Lower lobe of right lung (tissue), 2 donors: ENCODE data around the gene GUCY2D. TPM values are rescaled to one million over a fixed set of nuclear protein-coding genes. Genes with fewer than 3 reads are reported as not detected.

Experiments
- ATAC-seq, 2 donors: fragments of 200-7000 bp; cut with Tn5 transposase; one replicate each; pipeline ENCODE4 v1.9.1; 2020 to 2022; ENCODE audit warnings: mild to moderate bottlenecking in 2 of 2, moderate library complexity in 2 of 2
- DNase-seq: peaks from one replicate; pipeline ENCODE4 v3.0.0-alpha.2; 2020
- H3K27ac ChIP-seq: fragments of 200-600 bp; one replicate; pipeline ENCODE4 v1.8.0; 2022
- H3K27me3 ChIP-seq: fragments of 200-600 bp; one replicate; pipeline ENCODE4 v1.8.0; 2022; ENCODE audit warnings: low read depth
- H3K36me3 ChIP-seq: fragments of 200-600 bp; one replicate; pipeline ENCODE4 v1.8.0; 2022; ENCODE audit warnings: mild to moderate bottlenecking
- H3K4me1 ChIP-seq: fragments of 200-600 bp; one replicate; pipeline ENCODE4 v1.8.0; 2022
- H3K4me3 ChIP-seq: fragments of 200-600 bp; one replicate; pipeline ENCODE4 v1.8.0; 2022; ENCODE audit warnings: mild to moderate bottlenecking
- H3K9me3 ChIP-seq: fragments of 200-600 bp; one replicate; pipeline ENCODE4 v1.8.0; 2022
- intact Hi-C: fragments of 100-400 bp; cut with DNase I; formaldehyde crosslinking; loops from one replicate; pipeline ENCODE4 v1.11.0; 2022
- total RNA-seq: library from RNA; stranded (reverse); fragmentation: NEBNext Ultra II Directional; extraction: Animal tissue kit (Norgen Biotek cat#: 25700); gene quantifications from one replicate; pipeline ENCODE4 v1.2.1, GENCODE V29; 2021
- TF ChIP-seq, protein P1 (sequence below): fragments of 200-600 bp; IDR thresholded peaks from one replicate; pipeline ENCODE4 v1.8.0; 2022; ENCODE audit warnings: antibody characterized with exemption, mild to moderate bottlenecking
- donor health status: DM: no; HTN: yes; CAD: no; lungs with severe emphysema.

Gene GUCY2D
- total RNA-seq, 1 donor from 2014 or later = 3.1 TPM

DNA sequence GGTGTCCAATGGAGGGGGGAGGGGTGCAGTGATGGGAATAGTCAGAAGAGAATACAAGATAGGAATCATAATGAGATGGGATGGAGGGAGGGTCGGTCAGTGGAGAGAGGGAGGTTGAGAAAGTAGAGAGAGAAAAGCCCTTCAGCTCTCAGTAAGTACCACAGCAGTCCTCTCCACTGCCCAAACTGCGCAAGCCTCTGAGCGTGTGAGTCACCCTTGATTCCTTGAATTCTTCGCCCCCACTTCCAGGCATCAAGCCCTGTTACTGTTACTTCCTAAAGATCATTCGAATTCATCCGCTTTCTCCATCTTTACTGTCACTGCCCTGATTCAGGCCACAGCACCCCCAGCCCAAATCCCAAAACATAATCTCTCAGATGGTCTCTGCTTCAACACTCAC lies 2.5 kb downstream of the GUCY2D start:
- Histone ChIP-seq H3K27ac (no peak overlapping the region), H3K27me3 (peaks cover 44% of the 10 kb centered on the region), H3K4me1 (peaks cover 18% of the 10 kb centered on the region), H3K9me3 (no peaks in the 10 kb centered on the region), H3K4me3 (no peak overlapping the region), H3K36me3 (no peaks in the 10 kb centered on the region)
- intact Hi-C loops = no loop called here
- ATAC-seq = peak; percentile 49 to 52
- TF ChIP-seq, protein P1, sequence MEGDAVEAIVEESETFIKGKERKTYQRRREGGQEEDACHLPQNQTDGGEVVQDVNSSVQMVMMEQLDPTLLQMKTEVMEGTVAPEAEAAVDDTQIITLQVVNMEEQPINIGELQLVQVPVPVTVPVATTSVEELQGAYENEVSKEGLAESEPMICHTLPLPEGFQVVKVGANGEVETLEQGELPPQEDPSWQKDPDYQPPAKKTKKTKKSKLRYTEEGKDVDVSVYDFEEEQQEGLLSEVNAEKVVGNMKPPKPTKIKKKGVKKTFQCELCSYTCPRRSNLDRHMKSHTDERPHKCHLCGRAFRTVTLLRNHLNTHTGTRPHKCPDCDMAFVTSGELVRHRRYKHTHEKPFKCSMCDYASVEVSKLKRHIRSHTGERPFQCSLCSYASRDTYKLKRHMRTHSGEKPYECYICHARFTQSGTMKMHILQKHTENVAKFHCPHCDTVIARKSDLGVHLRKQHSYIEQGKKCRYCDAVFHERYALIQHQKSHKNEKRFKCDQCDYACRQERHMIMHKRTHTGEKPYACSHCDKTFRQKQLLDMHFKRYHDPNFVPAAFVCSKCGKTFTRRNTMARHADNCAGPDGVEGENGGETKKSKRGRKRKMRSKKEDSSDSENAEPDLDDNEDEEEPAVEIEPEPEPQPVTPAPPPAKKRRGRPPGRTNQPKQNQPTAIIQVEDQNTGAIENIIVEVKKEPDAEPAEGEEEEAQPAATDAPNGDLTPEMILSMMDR = no peak
- no peak for DNase-seq

DNA sequence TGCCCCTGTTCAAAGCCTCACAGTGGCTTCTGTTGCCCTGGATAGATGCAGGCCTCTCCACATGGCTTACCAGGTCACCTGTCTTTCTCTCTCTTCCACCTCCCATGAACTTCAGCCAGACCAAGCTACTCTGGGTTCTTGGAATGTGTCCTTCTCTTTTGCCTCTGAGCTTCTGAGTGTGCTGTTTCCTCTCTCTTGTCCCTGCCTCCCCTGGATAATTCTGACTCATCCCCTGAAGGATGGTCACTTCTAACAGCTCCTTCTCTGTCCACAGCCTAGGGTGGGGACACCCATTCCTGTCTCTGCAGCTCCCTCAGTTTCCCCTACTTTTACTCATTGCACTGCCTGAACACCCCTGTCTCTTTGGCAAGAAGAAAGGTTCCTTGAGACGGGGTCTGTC lies 2.9 kb downstream of the GUCY2D start:
- ATAC-seq (no peak), DNase-seq (no peak)
- no peak overlapping the region for H3K27ac ChIP-seq
- H3K36me3 ChIP-seq = no peaks in the 10 kb centered on the region
- H3K4me1 ChIP-seq = peaks cover 18% of the 10 kb centered on the region
- TF ChIP-seq, protein P1 = no peak
- H3K4me3 ChIP-seq = no peak overlapping the region
- H3K27me3 ChIP-seq = peaks cover 43% of the 10 kb centered on the region
- H3K9me3 ChIP-seq = no peaks in the 10 kb centered on the region
- intact Hi-C loops = no loop called here

DNA sequence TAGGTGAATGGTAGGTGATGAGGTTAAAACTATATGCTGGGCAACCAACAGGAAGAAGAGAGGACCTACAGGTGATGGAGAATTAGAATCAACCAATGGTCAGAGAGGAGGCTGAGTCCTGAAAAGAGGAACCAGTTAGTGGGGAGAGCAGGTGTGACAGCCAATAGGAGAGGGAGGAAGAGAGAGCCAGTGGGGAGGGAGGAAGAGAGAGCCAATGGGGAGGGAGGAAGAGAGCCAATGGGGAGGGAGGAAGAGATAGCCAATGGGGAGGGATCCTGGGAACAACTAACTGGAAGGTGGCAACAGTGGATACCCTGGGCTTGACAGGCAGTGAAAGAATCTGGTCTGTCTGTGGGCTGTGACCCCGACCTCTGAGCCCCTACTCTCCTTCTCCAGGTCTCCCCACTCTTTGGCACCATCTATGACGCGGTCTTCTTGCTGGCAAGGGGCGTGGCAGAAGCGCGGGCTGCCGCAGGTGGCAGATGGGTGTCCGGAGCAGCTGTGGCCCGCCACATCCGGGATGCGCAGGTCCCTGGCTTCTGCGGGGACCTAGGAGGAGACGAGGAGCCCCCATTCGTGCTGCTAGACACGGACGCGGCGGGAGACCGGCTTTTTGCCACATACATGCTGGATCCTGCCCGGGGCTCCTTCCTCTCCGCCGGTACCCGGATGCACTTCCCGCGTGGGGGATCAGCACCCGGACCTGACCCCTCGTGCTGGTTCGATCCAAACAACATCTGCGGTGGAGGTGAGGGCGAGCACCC lies 3.7 kb downstream of the GUCY2D start:
- TF ChIP-seq, protein P1 = no peak
- ATAC-seq (no peak), DNase-seq (no peak)
- no peak overlapping the region for H3K4me3 ChIP-seq
- H3K36me3 ChIP-seq = no peaks in the 10 kb centered on the region
- no peak overlapping the region for H3K27ac ChIP-seq
- H3K27me3 ChIP-seq = peaks cover 35% of the 10 kb centered on the region
- H3K9me3 ChIP-seq = no peaks in the 10 kb centered on the region
- peaks cover 18% of the 10 kb centered on the region for H3K4me1 ChIP-seq
- intact Hi-C loops = no loop called here

DNA sequence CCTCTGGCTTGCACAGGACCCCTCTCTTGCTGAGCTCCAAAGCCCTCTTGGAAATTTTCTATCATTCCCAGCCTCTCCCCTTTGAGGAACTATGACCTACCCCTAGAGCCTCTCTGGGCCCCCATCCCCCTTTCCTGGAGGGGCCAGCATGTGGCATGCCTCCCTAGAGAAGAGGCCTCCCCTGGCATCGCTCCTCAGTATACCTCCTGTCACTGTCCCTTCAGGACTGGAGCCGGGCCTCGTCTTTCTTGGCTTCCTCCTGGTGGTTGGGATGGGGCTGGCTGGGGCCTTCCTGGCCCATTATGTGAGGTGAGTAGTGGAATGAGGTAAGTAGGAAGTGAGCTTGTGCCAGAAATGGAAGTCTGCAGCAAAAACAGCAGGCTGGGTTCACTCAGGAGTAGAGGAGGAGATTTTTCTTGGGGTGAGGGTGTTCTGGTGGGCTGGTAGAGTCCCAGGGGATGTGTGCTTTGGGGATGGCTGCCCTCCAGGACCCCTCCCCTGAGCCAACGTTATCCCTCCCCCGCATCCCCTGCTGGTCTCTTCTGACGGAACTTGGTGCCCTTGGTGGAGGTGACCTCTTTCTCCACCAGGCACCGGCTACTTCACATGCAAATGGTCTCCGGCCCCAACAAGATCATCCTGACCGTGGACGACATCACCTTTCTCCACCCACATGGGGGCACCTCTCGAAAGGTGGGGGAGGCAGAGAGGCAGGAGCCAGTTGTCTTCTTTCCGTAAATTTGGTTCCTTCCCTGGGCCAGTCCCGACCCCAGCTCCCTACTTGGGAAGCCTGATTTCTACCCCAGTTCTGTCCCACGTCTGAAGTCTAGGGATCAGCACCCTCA lies 4.6 kb downstream of the GUCY2D start:
- Histone ChIP-seq H3K9me3 (no peaks in the 10 kb centered on the region), H3K27ac (no peak overlapping the region), H3K4me1 (peaks cover 18% of the 10 kb centered on the region), H3K4me3 (no peak overlapping the region), H3K27me3 (peaks cover 29% of the 10 kb centered on the region), H3K36me3 (no peaks in the 10 kb centered on the region)
- intact Hi-C loops = no loop called here
- ATAC-seq = no peak
- no peak for DNase-seq
- TF ChIP-seq, protein P1 = no peak

DNA sequence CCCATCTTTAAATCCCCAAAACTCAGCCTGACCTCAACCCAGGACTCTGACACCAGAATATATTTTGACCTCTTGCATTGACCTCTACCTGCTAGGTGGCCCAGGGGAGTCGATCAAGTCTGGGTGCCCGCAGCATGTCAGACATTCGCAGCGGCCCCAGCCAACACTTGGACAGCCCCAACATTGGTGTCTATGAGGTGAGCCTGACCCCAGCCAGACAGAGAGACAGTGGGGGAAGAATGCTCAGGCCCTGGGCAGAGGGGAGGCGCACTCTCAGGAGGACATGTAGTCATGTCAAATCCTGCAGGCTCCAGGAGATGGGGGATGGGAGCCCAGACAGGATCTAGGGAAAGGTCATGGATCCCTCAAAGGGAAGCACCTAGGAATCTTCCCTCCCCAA lies 5.4 kb downstream of the GUCY2D start:
- no peak overlapping the region for H3K4me3 ChIP-seq
- H3K27me3 ChIP-seq = peaks cover 23% of the 10 kb centered on the region
- no peaks in the 10 kb centered on the region for H3K36me3 ChIP-seq
- peaks cover 11% of the 10 kb centered on the region for H3K4me1 ChIP-seq
- no peak overlapping the region for H3K27ac ChIP-seq
- DNase-seq (no peak), ATAC-seq (no peak)
- no peaks in the 10 kb centered on the region for H3K9me3 ChIP-seq
- TF ChIP-seq, protein P1 = no peak
- intact Hi-C loops = no loop called here
